ENCODE results near the gene TBL1XR1.
A peak's percentile ranks its signal among the peaks of the same experiment; 100 is the strongest.

TBL1XR1 gene

GRCh38 chr3:177065285-177066033, 131.8 kb downstream of the TBL1XR1 start:
- Histone ChIP-seq H4K20me1 (ENCODE audit: insufficient read depth) (peaks cover 56% of the 10 kb centered on the region), H3K27ac (no peak overlapping the region), H3K27me3 (ENCODE audit: insufficient read depth, low read depth) (no peaks in the 10 kb centered on the region), H3K4me1 (ENCODE audit: low read depth, poor library complexity, severe bottlenecking) (peaks cover 83% of the 10 kb centered on the region), H3K4me3 (IDR thresholded peaks at IDR 0.05; ENCODE audit: insufficient read depth, low read depth, low read length) (no peak overlapping the region), H3K4me2 (no peak overlapping the region), H3K9ac (no peak overlapping the region), H3K36me3 (ENCODE audit: insufficient read depth) (peaks cover 6% of the 10 kb centered on the region; the same call in 1 of the 2 replicates), H2AFZ (ENCODE audit: low read depth) (no peak overlapping the region), H3K79me2 (ENCODE audit: insufficient read depth, low read depth) (peaks cover 100% of the 10 kb centered on the region)
- TF ChIP-seq, protein P1, sequence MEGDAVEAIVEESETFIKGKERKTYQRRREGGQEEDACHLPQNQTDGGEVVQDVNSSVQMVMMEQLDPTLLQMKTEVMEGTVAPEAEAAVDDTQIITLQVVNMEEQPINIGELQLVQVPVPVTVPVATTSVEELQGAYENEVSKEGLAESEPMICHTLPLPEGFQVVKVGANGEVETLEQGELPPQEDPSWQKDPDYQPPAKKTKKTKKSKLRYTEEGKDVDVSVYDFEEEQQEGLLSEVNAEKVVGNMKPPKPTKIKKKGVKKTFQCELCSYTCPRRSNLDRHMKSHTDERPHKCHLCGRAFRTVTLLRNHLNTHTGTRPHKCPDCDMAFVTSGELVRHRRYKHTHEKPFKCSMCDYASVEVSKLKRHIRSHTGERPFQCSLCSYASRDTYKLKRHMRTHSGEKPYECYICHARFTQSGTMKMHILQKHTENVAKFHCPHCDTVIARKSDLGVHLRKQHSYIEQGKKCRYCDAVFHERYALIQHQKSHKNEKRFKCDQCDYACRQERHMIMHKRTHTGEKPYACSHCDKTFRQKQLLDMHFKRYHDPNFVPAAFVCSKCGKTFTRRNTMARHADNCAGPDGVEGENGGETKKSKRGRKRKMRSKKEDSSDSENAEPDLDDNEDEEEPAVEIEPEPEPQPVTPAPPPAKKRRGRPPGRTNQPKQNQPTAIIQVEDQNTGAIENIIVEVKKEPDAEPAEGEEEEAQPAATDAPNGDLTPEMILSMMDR (conservative IDR thresholded peaks at IDR 0.05; ENCODE audit: low read depth, low read length), result no peak

- Histone ChIP-seq H3K79me2 (ENCODE audit: insufficient read depth, low read depth) (peaks cover 100% of the 10 kb centered on the region), H3K36me3 (ENCODE audit: insufficient read depth) (peaks cover 6% of the 10 kb centered on the region; the same call in 1 of the 2 replicates), H3K27me3 (ENCODE audit: insufficient read depth, low read depth) (no peaks in the 10 kb centered on the region), H3K4me3 (IDR thresholded peaks at IDR 0.05; ENCODE audit: insufficient read depth, low read depth, low read length) (peak overlapping the region; percentile 8), H3K27ac (no peak overlapping the region), H3K4me2 (no peak overlapping the region; the same call in 1 of the 2 replicates), H3K9ac (no peak overlapping the region), H2AFZ (ENCODE audit: low read depth) (no peak overlapping the region), H3K4me1 (ENCODE audit: low read depth, poor library complexity, severe bottlenecking) (peaks cover 95% of the 10 kb centered on the region), H4K20me1 (ENCODE audit: insufficient read depth) (peaks cover 32% of the 10 kb centered on the region)
- TF ChIP-seq, protein P1 (conservative IDR thresholded peaks at IDR 0.05; ENCODE audit: low read depth, low read length), result no peak
These were observed 135.1 kb downstream of the TBL1XR1 start for GRCh38 chr3:177062052-177062732.

- peaks cover 24% of the 10 kb centered on the region for H4K20me1 ChIP-seq (ENCODE audit: insufficient read depth)
- no peak overlapping the region for H3K27ac ChIP-seq
- peak overlapping the region; percentile 42; the same call in 1 of the 2 replicates for H3K4me2 ChIP-seq
- H3K27me3 ChIP-seq (ENCODE audit: insufficient read depth, low read depth), result no peaks in the 10 kb centered on the region
- H3K9ac ChIP-seq, result no peak overlapping the region
- TF ChIP-seq, protein P1 (conservative IDR thresholded peaks at IDR 0.05; ENCODE audit: low read depth, low read length), result no peak
- H3K4me3 ChIP-seq (IDR thresholded peaks at IDR 0.05; ENCODE audit: insufficient read depth, low read depth, low read length), result peak overlapping the region; percentile 23
- peaks cover 95% of the 10 kb centered on the region for H3K4me1 ChIP-seq (ENCODE audit: low read depth, poor library complexity, severe bottlenecking)
- no peak overlapping the region for H2AFZ ChIP-seq (ENCODE audit: low read depth)
- H3K36me3 ChIP-seq (ENCODE audit: insufficient read depth), result peaks cover 6% of the 10 kb centered on the region; the same call in 1 of the 2 replicates
- H3K79me2 ChIP-seq (ENCODE audit: insufficient read depth, low read depth), result peaks cover 100% of the 10 kb centered on the region
These were observed 135.9 kb downstream of the TBL1XR1 start for GRCh38 chr3:177061369-177061768.

- Histone ChIP-seq H3K27me3 (ENCODE audit: insufficient read depth, low read depth) (no peaks in the 10 kb centered on the region), H2AFZ (ENCODE audit: low read depth) (no peak overlapping the region), H3K36me3 (ENCODE audit: insufficient read depth) (peaks cover 6% of the 10 kb centered on the region; the same call in 1 of the 2 replicates), H4K20me1 (ENCODE audit: insufficient read depth) (peaks cover 27% of the 10 kb centered on the region), H3K4me3 (IDR thresholded peaks at IDR 0.05; ENCODE audit: insufficient read depth, low read depth, low read length) (peak overlapping the region; percentile 15), H3K9ac (no peak overlapping the region), H3K4me2 (peak overlapping the region; percentile 42), H3K4me1 (ENCODE audit: low read depth, poor library complexity, severe bottlenecking) (peaks cover 96% of the 10 kb centered on the region), H3K79me2 (ENCODE audit: insufficient read depth, low read depth) (peaks cover 100% of the 10 kb centered on the region), H3K27ac (no peak overlapping the region)
- TF ChIP-seq, protein P1 (conservative IDR thresholded peaks at IDR 0.05; ENCODE audit: low read depth, low read length), result no peak
These were observed 136.8 kb downstream of the TBL1XR1 start for GRCh38 chr3:177060492-177060891.
